ENCODE results near the gene FAF1. TPM values are rescaled to one million over a fixed set of nuclear protein-coding genes. Genes with fewer than 3 reads are reported as not detected.

The FAF1 gene
- total RNA-seq, 4 donors from 2014 or later, result 23.8 to 64.6 (median 43.9) TPM

- H3K27ac ChIP-seq, result peak within 1 kb of the TSS; percentile 95 to 100 (median 97)
- peak within 1 kb of the TSS; percentile 77 to 90 (median 84) for H3K4me3 ChIP-seq
- no peaks in the 10 kb centered on the region for H3K36me3 ChIP-seq
- H3K9me3 ChIP-seq, result no peaks in the 10 kb centered on the region
- WGBS, 2 donors, result 0 to 1% methylated on average over 23 to 28 of the region's 44 CpGs
- H3K4me1 ChIP-seq, result peaks cover 0 to 49% (median 0%) of the 10 kb centered on the region in 3 donors
- TF ChIP-seq CTCF (IDR thresholded peaks at IDR 0.05) (no peak), POLR2A (IDR thresholded peaks at IDR 0.05) (peak in 2 of 4 donors; percentile 52 to 58)
- DNase-seq, result no peak
- intact Hi-C loops (cut with DNase I), result no loop called here
- H3K27me3 ChIP-seq, result no peaks in the 10 kb centered on the region
Measured at GRCh38 chr1:50969611-50970508, 9.8 kb upstream of the FAF1 start, which contains the start of gene CDKN2C. Gene CDKN2C (plus strand): TSS chr1:50970245. CDS start chr1:50970369, 124 bp downstream.

DNA sequence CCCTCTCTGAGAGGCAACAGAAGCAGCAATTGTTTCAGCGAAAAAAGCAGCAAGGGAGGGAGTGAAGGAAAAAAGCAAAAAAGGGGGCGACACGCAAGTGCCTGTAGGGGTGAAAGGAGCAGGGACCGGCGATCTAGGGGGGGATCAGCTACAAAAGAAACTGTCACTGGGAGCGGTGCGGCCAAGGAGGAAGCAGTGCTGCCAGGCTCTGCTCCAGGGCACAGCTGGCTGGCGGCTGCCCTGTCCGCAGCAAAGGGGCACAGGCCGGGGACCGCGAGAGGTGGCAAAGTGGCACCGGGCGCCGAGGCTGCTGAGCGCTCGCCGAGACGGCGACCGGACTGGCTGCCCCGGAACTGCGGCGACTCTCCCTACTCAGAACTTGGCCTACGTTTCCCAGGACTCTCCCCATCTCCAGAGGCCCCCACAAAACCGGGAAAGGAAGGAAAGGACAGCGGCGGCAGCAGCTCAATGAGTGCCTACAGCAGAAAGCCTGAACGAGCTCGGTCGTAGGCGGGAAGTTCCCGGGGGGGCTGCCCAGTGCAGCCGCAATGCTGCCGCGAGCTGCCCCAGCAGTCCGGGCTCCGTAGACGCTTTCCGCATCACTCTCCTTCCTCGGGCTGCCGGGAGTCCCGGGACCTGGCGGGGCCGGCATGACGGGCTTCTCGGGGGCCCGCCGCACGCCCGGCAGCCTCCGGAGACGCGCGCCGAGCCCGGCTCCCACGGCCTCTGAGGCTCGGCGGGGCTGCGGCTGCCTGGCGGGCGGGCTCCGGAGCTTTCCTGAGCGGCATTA is 8.9 kb upstream of the FAF1 start:
- TF ChIP-seq POLR2A (IDR thresholded peaks at IDR 0.05) (peak in 1 of 4 donors; percentile 14), CTCF (IDR thresholded peaks at IDR 0.05) (no peak)
- Histone ChIP-seq H3K4me1 (peaks cover 0 to 49% (median 0%) of the 10 kb centered on the region in 3 donors), H3K27me3 (no peaks in the 10 kb centered on the region), H3K27ac (peak overlapping the region; percentile 95 to 100 (median 97)), H3K4me3 (peak overlapping the region; percentile 77 to 90 (median 84)), H3K36me3 (no peaks in the 10 kb centered on the region), H3K9me3 (no peaks in the 10 kb centered on the region)
- intact Hi-C loops (cut with DNase I), result no loop called here
- no peak for DNase-seq
- WGBS, 2 donors, result 1% methylated on average over 7 to 12 of the region's 65 CpGs

GRCh38 chr1:50968158-50968820 is 8.2 kb upstream of the FAF1 start:
- DNase-seq, result peak; percentile 41

More at GRCh38 chr1:50968158-50968820, 8.2 kb upstream of the FAF1 start:
- 0 to 1% methylated on average over 8 to 19 of the region's 70 CpGs for WGBS, 2 donors
- Histone ChIP-seq H3K36me3 (no peaks in the 10 kb centered on the region), H3K27me3 (no peaks in the 10 kb centered on the region), H3K4me1 (peaks cover 0 to 48% (median 0%) of the 10 kb centered on the region in 3 donors), H3K27ac (peak overlapping the region; percentile 95 to 100 (median 97)), H3K9me3 (no peaks in the 10 kb centered on the region), H3K4me3 (peak overlapping the region; percentile 77 to 90 (median 84))
- intact Hi-C loops (cut with DNase I), result no loop called here
- peak in 2 of 4 donors; percentile 70 to 81 for TF ChIP-seq POLR2A (IDR thresholded peaks at IDR 0.05)
- peak; percentile 23 to 58 (median 36) for TF ChIP-seq CTCF (IDR thresholded peaks at IDR 0.05)

Data from esophagus squamous epithelium (tissue), 5 donors.